Progenitor cell of endocrine pancreas (in vitro differentiated cells): ENCODE data around the gene BUD13. TPM values are rescaled to one million over a fixed set of nuclear protein-coding genes. Genes with fewer than 3 reads are reported as not detected.
"Not testable (repeated sequence)": the region's sequence is repeated elsewhere in the genome, so short reads cannot be mapped to it uniquely, and the experiment has no call there.

Source experiments
- DNase-seq: peaks from one replicate; pipeline ENCODE4 v3.0.0; 2021; ENCODE audit warnings: low spot score; ENCODE audit not compliant: unreplicated experiment
- H3K27ac Mint-ChIP-seq: 2 replicates; pipeline ENCODE4 v1.8.0; 2021; ENCODE audit warnings: mild to moderate bottlenecking, moderate library complexity, mixed read lengths
- H3K27me3 Mint-ChIP-seq: 2 replicates; pipeline ENCODE4 v1.8.0; 2021; ENCODE audit warnings: mixed read lengths
- H3K36me3 Mint-ChIP-seq: 2 replicates; pipeline ENCODE4 v1.8.0; 2022; ENCODE audit warnings: mixed read lengths; ENCODE audit not compliant: insufficient read depth
- H3K4me1 Mint-ChIP-seq: 2 replicates; pipeline ENCODE4 v1.8.0; 2021; ENCODE audit warnings: low read depth, mixed read lengths
- H3K4me3 Mint-ChIP-seq: 2 replicates; pipeline ENCODE4 v1.8.0; 2021; ENCODE audit warnings: low read depth, mild to moderate bottlenecking, moderate library complexity, mixed read lengths
- H3K9me3 Mint-ChIP-seq: 2 replicates; pipeline ENCODE4 v1.8.0; 2021; ENCODE audit warnings: low read depth, mixed read lengths
- total RNA-seq: library from RNA; stranded (reverse); gene quantifications from 2 replicates; pipeline ENCODE4 v1.2.1, GENCODE V29; 2021
- TF ChIP-seq, protein P1 (sequence below): fragments of 200-600 bp; sonication (generic); IDR thresholded peaks from one replicate; pipeline ENCODE4 v1.5.0; 2021; ENCODE audit warnings: antibody characterized with exemption, mild to moderate bottlenecking; ENCODE audit not compliant: unreplicated experiment

BUD13 gene
- total RNA-seq, 1 donor from 2014 or later = 26.8 TPM

DNA sequence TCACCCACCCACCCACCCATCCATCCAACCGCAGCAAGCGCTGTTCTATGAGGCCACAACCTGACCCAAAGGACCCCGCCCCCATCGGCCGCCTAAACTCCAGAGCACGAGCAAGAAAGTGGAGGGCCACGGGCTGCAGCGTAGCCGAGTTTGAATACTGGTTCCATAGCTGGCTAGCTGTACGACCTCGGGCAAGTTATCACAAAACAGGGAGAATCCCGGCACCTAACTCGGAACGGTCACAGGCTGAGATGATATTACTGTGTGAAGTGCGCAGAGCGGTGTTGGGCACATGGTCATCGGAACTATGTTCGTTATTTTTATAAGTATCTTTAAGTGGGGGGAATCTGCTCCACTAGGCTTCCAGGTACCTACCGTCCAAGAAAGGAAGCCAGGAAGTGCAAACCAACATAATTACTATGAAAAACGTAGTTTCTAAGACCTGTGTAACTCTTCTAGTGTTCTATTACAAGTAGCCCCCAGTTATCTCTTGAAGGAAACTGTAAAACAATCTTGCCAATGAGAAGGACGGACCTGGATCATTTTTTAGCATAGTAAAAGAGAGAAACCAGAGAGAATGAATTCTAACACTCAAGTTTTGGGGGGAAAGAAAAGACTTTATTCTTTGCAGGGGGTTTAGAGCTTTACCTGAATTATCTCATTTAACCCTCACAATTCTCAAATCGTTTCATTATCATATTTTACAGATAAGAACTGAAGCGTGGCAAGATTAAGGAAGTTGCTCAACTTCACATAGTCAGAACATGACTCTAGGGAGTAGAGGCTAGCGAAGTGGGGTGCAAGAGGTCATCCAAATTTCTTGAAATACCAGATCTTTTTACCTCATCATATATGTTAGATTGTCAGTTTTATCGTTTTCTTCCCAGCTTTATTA is 663 bp upstream of the BUD13 start:
- TF ChIP-seq, protein P1, sequence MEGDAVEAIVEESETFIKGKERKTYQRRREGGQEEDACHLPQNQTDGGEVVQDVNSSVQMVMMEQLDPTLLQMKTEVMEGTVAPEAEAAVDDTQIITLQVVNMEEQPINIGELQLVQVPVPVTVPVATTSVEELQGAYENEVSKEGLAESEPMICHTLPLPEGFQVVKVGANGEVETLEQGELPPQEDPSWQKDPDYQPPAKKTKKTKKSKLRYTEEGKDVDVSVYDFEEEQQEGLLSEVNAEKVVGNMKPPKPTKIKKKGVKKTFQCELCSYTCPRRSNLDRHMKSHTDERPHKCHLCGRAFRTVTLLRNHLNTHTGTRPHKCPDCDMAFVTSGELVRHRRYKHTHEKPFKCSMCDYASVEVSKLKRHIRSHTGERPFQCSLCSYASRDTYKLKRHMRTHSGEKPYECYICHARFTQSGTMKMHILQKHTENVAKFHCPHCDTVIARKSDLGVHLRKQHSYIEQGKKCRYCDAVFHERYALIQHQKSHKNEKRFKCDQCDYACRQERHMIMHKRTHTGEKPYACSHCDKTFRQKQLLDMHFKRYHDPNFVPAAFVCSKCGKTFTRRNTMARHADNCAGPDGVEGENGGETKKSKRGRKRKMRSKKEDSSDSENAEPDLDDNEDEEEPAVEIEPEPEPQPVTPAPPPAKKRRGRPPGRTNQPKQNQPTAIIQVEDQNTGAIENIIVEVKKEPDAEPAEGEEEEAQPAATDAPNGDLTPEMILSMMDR = no peak
- H3K9me3 Mint-ChIP-seq = no peaks in the 10 kb centered on the region
- H3K36me3 Mint-ChIP-seq = peaks cover 17% of the 10 kb centered on the region
- H3K4me1 Mint-ChIP-seq = peaks cover 25% of the 10 kb centered on the region
- peak overlapping the region; percentile 96 for H3K27ac Mint-ChIP-seq
- H3K4me3 Mint-ChIP-seq = peak overlapping the region; percentile 97
- no peaks in the 10 kb centered on the region for H3K27me3 Mint-ChIP-seq
- no peak for DNase-seq

DNA sequence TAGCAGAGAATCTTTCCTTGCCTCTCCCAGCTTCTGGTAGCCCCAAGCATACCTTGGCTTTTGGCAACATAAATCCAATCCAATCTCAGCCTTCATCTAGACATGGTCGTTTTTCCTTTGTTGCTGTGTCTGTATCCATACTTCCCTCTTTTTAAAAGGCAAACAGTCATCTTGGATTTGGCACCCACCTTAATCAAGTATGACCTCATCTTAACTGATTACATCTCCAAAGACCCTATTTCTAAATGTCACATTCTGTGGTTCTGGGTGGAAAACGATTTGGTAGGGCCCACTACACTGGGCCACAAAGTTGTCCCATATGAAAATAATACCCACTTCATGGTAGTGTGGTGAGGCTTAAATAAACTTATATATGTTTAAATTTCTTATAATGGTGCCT is 852 bp downstream of the BUD13 start:
- peak overlapping the region; percentile 96 for H3K27ac Mint-ChIP-seq
- no peaks in the 10 kb centered on the region for H3K9me3 Mint-ChIP-seq
- H3K36me3 Mint-ChIP-seq = peaks cover 12% of the 10 kb centered on the region
- DNase-seq = no peak
- H3K4me1 Mint-ChIP-seq = peaks cover 20% of the 10 kb centered on the region
- H3K27me3 Mint-ChIP-seq = no peaks in the 10 kb centered on the region
- TF ChIP-seq, protein P1 = no peak
- H3K4me3 Mint-ChIP-seq = peak overlapping the region; percentile 97

DNA sequence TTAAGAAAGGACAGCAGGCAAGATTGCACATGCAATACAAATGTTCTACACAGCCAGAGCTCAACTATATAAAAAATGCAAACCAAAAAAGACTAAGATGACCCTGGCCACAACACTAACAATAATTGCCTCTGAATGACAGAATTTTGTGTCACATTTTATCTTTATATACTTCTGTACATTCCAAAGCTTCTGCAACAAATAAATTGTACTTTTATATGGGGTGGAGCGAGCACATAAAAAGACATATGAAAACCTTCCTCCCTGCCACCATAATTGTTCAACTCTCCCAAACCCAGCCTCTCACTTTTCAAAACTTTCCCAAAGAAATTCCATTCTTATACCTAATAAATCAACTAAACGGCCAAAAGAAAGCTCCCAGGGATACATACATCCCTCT is 10.7 kb downstream of the BUD13 start:
- TF ChIP-seq, protein P1 = no peak
- no peak overlapping the region for H3K27ac Mint-ChIP-seq
- no peak overlapping the region for H3K4me3 Mint-ChIP-seq
- H3K36me3 Mint-ChIP-seq = peaks cover 22% of the 10 kb centered on the region
- no peaks in the 10 kb centered on the region for H3K4me1 Mint-ChIP-seq
- H3K9me3 Mint-ChIP-seq = no peaks in the 10 kb centered on the region
- no peak for DNase-seq
- H3K27me3 Mint-ChIP-seq = no peaks in the 10 kb centered on the region

DNA sequence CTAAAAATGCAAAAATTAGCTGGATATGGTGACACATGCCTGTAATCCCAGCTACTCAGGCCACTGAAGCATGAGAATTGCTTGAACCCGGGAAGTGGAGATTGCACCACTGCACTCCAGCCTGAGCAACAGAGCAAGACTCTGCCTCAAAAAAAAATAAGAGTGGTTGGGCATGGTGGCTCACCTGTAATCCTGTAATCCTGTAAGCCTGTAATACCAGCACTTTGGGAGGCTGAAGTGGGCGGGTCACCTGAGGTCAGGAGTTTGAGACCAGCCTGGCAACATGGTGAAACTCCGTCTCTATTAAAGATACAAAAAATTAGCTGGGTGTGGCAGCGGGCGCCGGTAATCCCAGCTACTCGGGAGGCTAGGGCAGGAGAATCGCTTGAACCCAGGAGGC is 16.7 kb downstream of the BUD13 start:
- peaks cover 22% of the 10 kb centered on the region for H3K36me3 Mint-ChIP-seq
- H3K27ac Mint-ChIP-seq, H3K9me3 Mint-ChIP-seq, H3K4me1 Mint-ChIP-seq, H3K27me3 Mint-ChIP-seq, DNase-seq, H3K4me3 Mint-ChIP-seq: not testable (repeated sequence)

DNA sequence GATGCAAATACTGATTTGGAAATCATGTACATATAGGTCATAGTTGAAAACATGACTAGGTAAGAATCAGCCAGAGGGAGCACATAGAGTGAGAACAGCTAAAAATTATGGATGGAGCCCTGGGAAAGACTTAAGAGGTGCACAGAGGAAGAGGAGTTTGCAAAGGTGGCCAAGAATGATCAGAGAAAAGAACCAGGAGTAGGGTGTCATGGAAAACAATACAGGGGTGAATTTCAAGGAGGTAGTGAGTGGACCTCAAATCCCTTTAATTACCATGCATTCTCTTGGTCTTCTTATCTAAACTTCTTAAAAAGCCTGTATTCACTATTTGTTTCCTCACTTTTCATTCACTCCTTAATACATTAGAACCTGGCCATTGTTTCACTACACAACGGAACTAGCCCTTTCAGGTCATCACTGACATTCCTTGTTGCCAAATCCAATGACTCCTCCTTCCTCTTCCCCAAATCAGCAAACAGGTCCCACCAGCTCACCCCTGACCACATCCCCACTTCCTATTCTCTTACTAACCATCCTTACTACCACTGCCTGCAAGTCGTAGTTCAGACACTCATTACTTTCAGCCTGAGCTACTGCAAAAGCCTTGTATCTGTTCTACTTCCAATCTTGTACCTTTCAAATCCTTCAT is 22.6 kb downstream of the BUD13 start:
- Mint-ChIP-seq H3K36me3 (peaks cover 17% of the 10 kb centered on the region), H3K27me3 (no peaks in the 10 kb centered on the region), H3K4me3 (no peak overlapping the region), H3K9me3 (no peaks in the 10 kb centered on the region), H3K4me1 (no peaks in the 10 kb centered on the region), H3K27ac (no peak overlapping the region)
- no peak for DNase-seq
- TF ChIP-seq, protein P1 = no peak
